Measurements from ENCODE around the gene ACSBG1. TPM values are rescaled to one million over a fixed set of nuclear protein-coding genes. Genes with fewer than 3 reads are reported as not detected.

ACSBG1 gene
- total and polyA plus RNA-seq, 10 donors, result 0.16 to 0.33 (median 0.25) TPM; not detected in 4

- Histone ChIP-seq H3K4me1 (peaks cover 0 to 4% (median 0%) of the 10 kb centered on the region in 6 donors), H3K27ac (no peak overlapping the region), H3K27me3 (replicated peaks in 1 of 7) (peaks cover 0 to 12% (median 0%) of the 10 kb centered on the region in 7 donors), H3K9me3 (no peaks in the 10 kb centered on the region), H3K36me3 (no peaks in the 10 kb centered on the region), H3K4me3 (no peak overlapping the region)
- intact Hi-C loops (cut with DNase I; ENCODE audit: low total_unique reads), result no loop called here
- TF ChIP-seq POLR2A (IDR thresholded peaks at IDR 0.05), result no peak
- TF ChIP-seq, protein P1, sequence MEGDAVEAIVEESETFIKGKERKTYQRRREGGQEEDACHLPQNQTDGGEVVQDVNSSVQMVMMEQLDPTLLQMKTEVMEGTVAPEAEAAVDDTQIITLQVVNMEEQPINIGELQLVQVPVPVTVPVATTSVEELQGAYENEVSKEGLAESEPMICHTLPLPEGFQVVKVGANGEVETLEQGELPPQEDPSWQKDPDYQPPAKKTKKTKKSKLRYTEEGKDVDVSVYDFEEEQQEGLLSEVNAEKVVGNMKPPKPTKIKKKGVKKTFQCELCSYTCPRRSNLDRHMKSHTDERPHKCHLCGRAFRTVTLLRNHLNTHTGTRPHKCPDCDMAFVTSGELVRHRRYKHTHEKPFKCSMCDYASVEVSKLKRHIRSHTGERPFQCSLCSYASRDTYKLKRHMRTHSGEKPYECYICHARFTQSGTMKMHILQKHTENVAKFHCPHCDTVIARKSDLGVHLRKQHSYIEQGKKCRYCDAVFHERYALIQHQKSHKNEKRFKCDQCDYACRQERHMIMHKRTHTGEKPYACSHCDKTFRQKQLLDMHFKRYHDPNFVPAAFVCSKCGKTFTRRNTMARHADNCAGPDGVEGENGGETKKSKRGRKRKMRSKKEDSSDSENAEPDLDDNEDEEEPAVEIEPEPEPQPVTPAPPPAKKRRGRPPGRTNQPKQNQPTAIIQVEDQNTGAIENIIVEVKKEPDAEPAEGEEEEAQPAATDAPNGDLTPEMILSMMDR (IDR thresholded peaks at IDR 0.05 in 8 of 11, conservative IDR thresholded peaks at IDR 0.05 in 3 of 11), result no peak
- no peak for TF ChIP-seq POLR2AphosphoS5 (IDR thresholded peaks at IDR 0.05)
- no peak for DNase-seq
- WGBS, 5 donors, result 86 to 93% (median 88%) methylated on average over 3 to 6 of the region's 6 CpGs
Observed at GRCh38 chr15:78213425-78213750, 21.0 kb downstream of the ACSBG1 start.

DNA sequence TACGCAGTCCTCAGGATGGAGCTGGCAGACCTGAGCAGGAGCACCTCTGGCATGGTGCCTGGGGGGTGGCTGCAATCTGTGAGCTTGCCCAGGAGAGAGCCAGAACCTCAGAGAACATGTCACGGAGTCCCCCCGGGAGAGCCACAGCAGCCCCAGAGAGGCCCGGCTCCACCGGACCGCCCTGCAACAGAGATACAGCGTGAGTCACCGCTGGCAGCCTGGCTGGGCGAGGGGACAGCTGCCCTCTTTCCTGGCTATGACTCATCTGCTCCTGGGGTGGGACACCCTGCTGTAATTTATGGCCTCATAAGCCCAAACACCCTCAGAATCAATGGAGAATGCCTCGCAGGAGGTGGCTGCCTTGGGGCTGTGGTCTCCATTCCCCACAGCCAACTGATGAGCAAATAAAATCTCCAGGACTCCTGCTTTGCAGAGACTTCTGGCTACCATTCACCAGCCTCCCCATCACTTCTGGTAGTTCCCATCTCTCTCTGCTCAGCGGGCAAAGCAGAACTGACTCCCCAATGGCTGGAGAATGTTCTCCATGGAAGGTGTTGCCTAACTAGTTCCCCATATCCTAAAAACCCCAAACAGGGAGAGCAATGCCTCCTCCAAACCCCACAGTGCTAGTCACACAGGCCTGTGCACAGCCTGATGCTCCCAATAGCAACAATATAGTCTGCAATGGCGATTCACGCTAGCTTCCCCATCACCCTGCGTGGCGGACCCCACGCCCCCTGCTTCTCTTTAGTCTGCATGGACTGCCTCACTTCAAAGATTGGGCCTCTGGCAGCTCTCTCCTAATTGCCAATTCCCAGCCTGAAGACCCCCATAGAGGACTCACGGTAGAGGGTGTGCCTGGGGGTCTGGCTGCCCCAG lies 21.6 kb downstream of the ACSBG1 start:
- peak; percentile 53 for DNase-seq
- Histone ChIP-seq H3K27me3 (replicated peaks in 1 of 7) (peaks cover 0 to 12% (median 0%) of the 10 kb centered on the region in 7 donors), H3K4me3 (no peak overlapping the region), H3K36me3 (no peaks in the 10 kb centered on the region), H3K9me3 (no peaks in the 10 kb centered on the region), H3K27ac (no peak overlapping the region), H3K4me1 (peaks cover 0 to 4% (median 0%) of the 10 kb centered on the region in 6 donors)
- WGBS, 5 donors, result 83 to 90% (median 87%) methylated on average over 10 to 17 of the region's 17 CpGs
- intact Hi-C loops (cut with DNase I; ENCODE audit: low total_unique reads), result no loop called here
- TF ChIP-seq POLR2A (IDR thresholded peaks at IDR 0.05), result no peak
- TF ChIP-seq, protein P1 (IDR thresholded peaks at IDR 0.05 in 8 of 11, conservative IDR thresholded peaks at IDR 0.05 in 3 of 11), result no peak

DNA sequence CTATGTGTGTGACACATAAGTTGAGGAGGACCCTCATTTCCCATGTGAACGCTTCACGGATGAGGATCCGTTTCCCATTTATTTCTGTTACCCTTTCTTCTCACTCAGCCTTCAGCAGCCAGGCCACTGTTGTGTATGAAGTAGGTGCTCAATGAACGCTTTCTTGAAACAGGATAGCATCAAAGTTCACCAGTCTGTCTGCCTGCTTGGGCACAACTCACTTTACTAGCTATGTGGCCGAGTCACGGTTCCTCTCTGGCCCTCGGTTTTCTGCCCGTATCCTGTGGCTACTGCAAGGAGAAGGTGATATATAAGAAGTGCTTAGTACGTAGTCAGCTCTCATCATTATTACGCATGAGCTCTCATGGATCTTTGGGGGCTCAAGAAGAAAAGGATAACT lies 22.4 kb downstream of the ACSBG1 start:
- H3K4me3 ChIP-seq, result no peak overlapping the region
- intact Hi-C loops (cut with DNase I; ENCODE audit: low total_unique reads), result no loop called here
- peaks cover 0 to 12% (median 0%) of the 10 kb centered on the region in 7 donors for H3K27me3 ChIP-seq (replicated peaks in 1 of 7)
- H3K9me3 ChIP-seq, result no peaks in the 10 kb centered on the region
- no peak overlapping the region for H3K27ac ChIP-seq
- no peak for DNase-seq
- H3K36me3 ChIP-seq, result no peaks in the 10 kb centered on the region
- peaks cover 0 to 4% (median 0%) of the 10 kb centered on the region in 6 donors for H3K4me1 ChIP-seq
- TF ChIP-seq POLR2AphosphoS5 (IDR thresholded peaks at IDR 0.05) (no peak), POLR2A (IDR thresholded peaks at IDR 0.05) (no peak)
- TF ChIP-seq, protein P1 (IDR thresholded peaks at IDR 0.05 in 8 of 11, conservative IDR thresholded peaks at IDR 0.05 in 3 of 11), result no peak
- 87 to 93% (median 91%) methylated on average over 10 of the region's 10 CpGs for WGBS, 5 donors

DNA sequence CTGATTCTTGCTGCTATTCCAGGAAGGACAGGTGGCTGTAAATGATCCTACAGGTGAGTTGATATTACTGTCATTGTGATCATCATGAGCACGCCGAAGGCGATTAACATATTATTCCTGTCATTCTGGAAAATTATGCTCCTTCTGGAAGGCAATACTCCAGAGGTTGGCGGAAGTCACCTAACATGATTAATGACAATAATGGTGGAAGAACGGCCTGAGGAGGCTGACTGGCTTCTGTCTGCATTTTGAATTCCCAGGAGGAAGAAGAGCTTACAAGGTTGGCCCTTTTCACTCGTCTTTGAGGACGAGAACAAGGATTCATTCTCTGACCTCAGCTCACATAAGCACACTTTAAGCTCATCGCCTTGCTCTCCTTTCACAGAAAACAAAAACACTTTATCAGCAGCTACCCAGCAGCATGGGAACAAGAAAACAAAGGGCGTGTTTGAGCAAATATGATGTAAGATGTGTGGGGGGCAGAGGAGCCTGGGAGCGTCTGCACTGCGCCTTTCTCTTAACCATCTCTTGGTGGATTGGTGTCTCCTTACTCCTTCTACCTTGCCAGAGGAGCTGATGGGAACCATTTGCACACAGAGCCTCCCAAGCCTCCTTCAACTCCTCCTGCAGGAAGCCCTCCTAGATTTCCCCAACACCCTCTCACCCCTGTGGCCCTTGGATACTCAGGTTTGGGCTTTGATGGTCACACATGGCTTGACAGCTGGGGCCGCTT lies 23.0 kb downstream of the ACSBG1 start:
- WGBS, 5 donors, result 78 to 89% (median 82%) methylated on average over 12 of the region's 12 CpGs
- H3K36me3 ChIP-seq, result no peaks in the 10 kb centered on the region
- no peaks in the 10 kb centered on the region for H3K4me1 ChIP-seq
- no peak overlapping the region for H3K4me3 ChIP-seq
- H3K9me3 ChIP-seq, result no peaks in the 10 kb centered on the region
- intact Hi-C loops (cut with DNase I; ENCODE audit: low total_unique reads), result no loop called here
- DNase-seq, result peak; percentile 19
- H3K27ac ChIP-seq, result no peak overlapping the region
- peaks cover 0 to 12% (median 0%) of the 10 kb centered on the region in 7 donors for H3K27me3 ChIP-seq (replicated peaks in 1 of 7)
- TF ChIP-seq POLR2A (IDR thresholded peaks at IDR 0.05) (no peak), POLR2AphosphoS5 (IDR thresholded peaks at IDR 0.05) (no peak)
- TF ChIP-seq, protein P1 (IDR thresholded peaks at IDR 0.05 in 8 of 11, conservative IDR thresholded peaks at IDR 0.05 in 3 of 11), result no peak

Measured in spleen (tissue), 11 donors.